OCI-LY1 (cell line): Measurements from ENCODE around the gene CCL3.

ENCODE experiments used
- EZH2 ChIP-seq: fragments of 200-600 bp; sonication (generic), shearing (Covaris generic); IDR thresholded peaks from 2 replicates; pipeline ENCODE4 v1.8.0; 2017; ENCODE audit warnings: borderline replicate concordance, mixed run types, mild to moderate bottlenecking, antibody characterized with exemption, low read length, moderate library complexity, mixed read lengths
- TF ChIP-seq, protein P1 (sequence below): fragments of 200-600 bp; sonication (generic), shearing (Covaris generic); IDR thresholded peaks from 2 replicates; pipeline ENCODE4 v1.5.1; 2017; ENCODE audit warnings: mild to moderate bottlenecking, antibody characterized with exemption, low read length, moderate library complexity, mixed read lengths

DNA sequence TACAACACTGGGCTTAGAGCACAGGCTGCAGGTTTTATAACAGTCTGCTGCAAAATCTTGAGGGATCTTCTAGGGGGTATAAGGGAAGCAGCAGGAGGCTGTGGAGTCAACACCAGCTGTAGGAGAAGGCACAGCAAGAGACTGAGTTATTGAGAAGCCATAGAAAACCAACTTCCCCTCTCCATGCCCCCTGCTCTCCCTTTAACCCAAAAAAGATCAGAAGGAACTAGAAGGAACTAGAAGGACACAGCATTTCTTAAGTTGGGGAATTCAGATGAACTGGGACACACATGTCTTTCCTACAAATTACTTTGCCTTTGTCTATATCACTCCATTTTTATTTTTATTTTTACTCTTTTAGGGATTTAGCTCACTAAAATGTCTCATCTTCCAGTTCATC, 32.0 kb downstream of the CCL3 start:
- TF ChIP-seq, protein P1, sequence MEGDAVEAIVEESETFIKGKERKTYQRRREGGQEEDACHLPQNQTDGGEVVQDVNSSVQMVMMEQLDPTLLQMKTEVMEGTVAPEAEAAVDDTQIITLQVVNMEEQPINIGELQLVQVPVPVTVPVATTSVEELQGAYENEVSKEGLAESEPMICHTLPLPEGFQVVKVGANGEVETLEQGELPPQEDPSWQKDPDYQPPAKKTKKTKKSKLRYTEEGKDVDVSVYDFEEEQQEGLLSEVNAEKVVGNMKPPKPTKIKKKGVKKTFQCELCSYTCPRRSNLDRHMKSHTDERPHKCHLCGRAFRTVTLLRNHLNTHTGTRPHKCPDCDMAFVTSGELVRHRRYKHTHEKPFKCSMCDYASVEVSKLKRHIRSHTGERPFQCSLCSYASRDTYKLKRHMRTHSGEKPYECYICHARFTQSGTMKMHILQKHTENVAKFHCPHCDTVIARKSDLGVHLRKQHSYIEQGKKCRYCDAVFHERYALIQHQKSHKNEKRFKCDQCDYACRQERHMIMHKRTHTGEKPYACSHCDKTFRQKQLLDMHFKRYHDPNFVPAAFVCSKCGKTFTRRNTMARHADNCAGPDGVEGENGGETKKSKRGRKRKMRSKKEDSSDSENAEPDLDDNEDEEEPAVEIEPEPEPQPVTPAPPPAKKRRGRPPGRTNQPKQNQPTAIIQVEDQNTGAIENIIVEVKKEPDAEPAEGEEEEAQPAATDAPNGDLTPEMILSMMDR = no peak
- TF ChIP-seq EZH2 = no peak
